Duodenal mucosa (tissue), 2 donors: ENCODE measurements around the gene HLA-B.
"Not testable (repeated sequence)": the region's sequence is repeated elsewhere in the genome, so short reads cannot be mapped to it uniquely, and the experiment has no call there.

Experiments used
- H3K27ac ChIP-seq: one replicate; pipeline ENCODE4 v1.7.0; 2013; ENCODE audit warnings: low read depth, low read length
- H3K27me3 ChIP-seq, 2 donors: one replicate each; pipeline ENCODE4 v1.7.0; 2013; ENCODE audit warnings: low read length in 2 of 2, control low read depth in 1 of 2; ENCODE audit not compliant: insufficient read depth in 2 of 2, control insufficient read depth in 1 of 2
- H3K36me3 ChIP-seq, 2 donors: one replicate each; pipeline ENCODE4 v1.7.0; 2013; ENCODE audit warnings: low read length in 2 of 2, control low read depth in 1 of 2; ENCODE audit not compliant: insufficient read depth in 2 of 2, control insufficient read depth in 1 of 2
- H3K4me1 ChIP-seq, 2 donors: one replicate each; pipeline ENCODE4 v1.7.0; 2013; ENCODE audit warnings: low read length in 2 of 2, control low read depth in 1 of 2; ENCODE audit not compliant: insufficient read depth in 2 of 2, control insufficient read depth in 1 of 2
- H3K4me3 ChIP-seq, 2 donors: one replicate each; pipeline ENCODE4 v1.7.0; 2013; ENCODE audit warnings: low read length in 2 of 2, low read depth in 1 of 2
- H3K9ac ChIP-seq, 2 donors: one replicate each; pipeline ENCODE4 v1.7.0; 2013; ENCODE audit warnings: low read length in 2 of 2, low read depth in 1 of 2
- H3K9me3 ChIP-seq, 2 donors: one replicate each; pipeline ENCODE4 v1.7.0; 2013; ENCODE audit warnings: low read length in 2 of 2, control low read depth in 1 of 2; ENCODE audit not compliant: control insufficient read depth in 1 of 2

HLA-B gene

GRCh38 chr6:31385041-31385440, 28.1 kb upstream of the HLA-B start:
- Histone ChIP-seq H3K27ac (no peak overlapping the region), H3K9me3 (no peaks in the 10 kb centered on the region), H3K27me3 (no peaks in the 10 kb centered on the region), H3K9ac (no peak overlapping the region), H3K36me3 (no peaks in the 10 kb centered on the region), H3K4me1 (no peaks in the 10 kb centered on the region), H3K4me3 (no peak overlapping the region)

- Histone ChIP-seq H3K27ac (no peak overlapping the region), H3K4me3 (no peak overlapping the region), H3K27me3 (peaks cover 0 to 4% of the 10 kb centered on the region in 2 donors)
These were observed 26.2 kb upstream of the HLA-B start for GRCh38 chr6:31383149-31383548.

GRCh38 chr6:31381666-31382065, 24.7 kb upstream of the HLA-B start:
- Histone ChIP-seq H3K4me1 (peaks cover 21 to 23% of the 10 kb centered on the region in 2 donors), H3K27me3 (peaks cover 0 to 4% of the 10 kb centered on the region in 2 donors), H3K36me3 (no peaks in the 10 kb centered on the region), H3K9ac (no peak overlapping the region), H3K4me3 (no peak overlapping the region), H3K9me3 (no peaks in the 10 kb centered on the region), H3K27ac (no peak overlapping the region)

More at GRCh38 chr6:31383149-31383548, 26.2 kb upstream of the HLA-B start:
- no peak overlapping the region for H3K9ac ChIP-seq
- H3K9me3 ChIP-seq: no peaks in the 10 kb centered on the region
- H3K36me3 ChIP-seq: no peaks in the 10 kb centered on the region
- peaks cover 9 to 10% of the 10 kb centered on the region in 2 donors for H3K4me1 ChIP-seq

GRCh38 chr6:31379850-31380249, 22.9 kb upstream of the HLA-B start:
- Histone ChIP-seq H3K9me3 (no peaks in the 10 kb centered on the region), H3K4me1 (peaks cover 21 to 23% of the 10 kb centered on the region in 2 donors), H3K9ac (no peak overlapping the region), H3K4me3 (no peak overlapping the region), H3K27me3 (peaks cover 0 to 4% of the 10 kb centered on the region in 2 donors), H3K36me3 (no peaks in the 10 kb centered on the region), H3K27ac (no peak overlapping the region)

- peaks cover 21 to 23% of the 10 kb centered on the region in 2 donors for H3K4me1 ChIP-seq
- no peaks in the 10 kb centered on the region for H3K9me3 ChIP-seq
- peak overlapping the region; percentile 25 to 44 for H3K9ac ChIP-seq
- no peak overlapping the region for H3K4me3 ChIP-seq
- H3K27me3 ChIP-seq: peaks cover 0 to 4% of the 10 kb centered on the region in 2 donors
- no peaks in the 10 kb centered on the region for H3K36me3 ChIP-seq
- peak overlapping the region; percentile 60 for H3K27ac ChIP-seq
These were observed 21.7 kb upstream of the HLA-B start for GRCh38 chr6:31378721-31379103.

DNA sequence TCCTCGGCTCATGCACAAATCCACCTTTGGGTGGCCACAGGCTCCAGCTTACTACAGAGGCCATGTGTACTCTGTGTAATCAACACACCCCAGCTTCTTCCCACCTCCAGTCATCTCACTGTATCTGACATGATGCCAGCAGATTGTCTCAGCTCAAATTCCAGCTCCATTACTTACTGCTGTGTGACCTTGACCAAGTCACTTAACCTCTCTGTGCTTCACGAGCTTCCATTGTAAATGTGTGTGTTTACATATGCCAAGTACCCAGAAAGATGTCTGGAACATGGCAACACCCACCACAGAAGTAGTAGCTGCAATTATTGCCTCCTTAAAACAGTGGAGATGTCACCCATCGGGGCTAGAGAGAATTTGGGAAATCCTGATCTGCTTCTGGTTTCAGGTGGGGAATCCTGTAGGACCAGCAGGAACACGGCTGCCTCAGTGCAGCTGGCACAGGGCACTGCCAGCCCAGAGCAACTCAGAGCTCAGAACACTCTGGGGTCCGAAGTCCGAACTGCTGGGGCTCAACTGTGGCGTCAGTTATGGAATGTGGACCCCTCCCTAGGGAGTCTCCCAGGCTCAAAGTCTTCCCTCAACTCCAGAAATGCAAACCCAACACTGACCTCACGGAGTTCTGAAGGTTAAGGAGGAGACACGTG, 21.2 kb upstream of the HLA-B start:
- Histone ChIP-seq H3K27me3 (peaks cover 0 to 4% of the 10 kb centered on the region in 2 donors), H3K9ac (peak overlapping the region; percentile 16 to 44), H3K36me3 (no peaks in the 10 kb centered on the region), H3K4me1 (peaks cover 21 to 23% of the 10 kb centered on the region in 2 donors), H3K9me3 (no peaks in the 10 kb centered on the region), H3K4me3 (no peak overlapping the region), H3K27ac (peak overlapping the region; percentile 60)

DNA sequence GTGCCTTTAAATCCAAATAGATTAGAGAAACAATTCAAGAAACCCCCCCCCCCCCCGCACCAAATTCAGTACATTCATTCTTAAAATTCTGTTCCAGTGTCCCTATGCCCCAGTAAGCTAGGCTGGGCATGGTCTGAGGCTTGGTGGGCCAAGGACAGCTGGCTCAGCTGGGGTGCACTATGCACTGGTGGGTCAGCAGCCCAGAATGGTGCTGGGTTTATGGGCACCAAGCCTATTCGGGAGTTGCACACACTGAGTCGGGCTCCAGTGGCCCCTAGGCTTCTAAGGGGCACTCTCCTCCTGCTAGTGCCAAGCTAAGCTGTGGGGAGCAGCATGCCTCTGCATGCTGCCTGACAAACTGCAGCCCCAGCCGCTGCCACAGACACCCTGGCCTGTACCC, 20.1 kb upstream of the HLA-B start:
- Histone ChIP-seq H3K9ac (no peak overlapping the region), H3K4me3 (no peak overlapping the region), H3K4me1 (peaks cover 21 to 23% of the 10 kb centered on the region in 2 donors), H3K27ac (no peak overlapping the region), H3K36me3 (no peaks in the 10 kb centered on the region), H3K27me3 (peaks cover 0 to 4% of the 10 kb centered on the region in 2 donors), H3K9me3 (no peaks in the 10 kb centered on the region)

DNA sequence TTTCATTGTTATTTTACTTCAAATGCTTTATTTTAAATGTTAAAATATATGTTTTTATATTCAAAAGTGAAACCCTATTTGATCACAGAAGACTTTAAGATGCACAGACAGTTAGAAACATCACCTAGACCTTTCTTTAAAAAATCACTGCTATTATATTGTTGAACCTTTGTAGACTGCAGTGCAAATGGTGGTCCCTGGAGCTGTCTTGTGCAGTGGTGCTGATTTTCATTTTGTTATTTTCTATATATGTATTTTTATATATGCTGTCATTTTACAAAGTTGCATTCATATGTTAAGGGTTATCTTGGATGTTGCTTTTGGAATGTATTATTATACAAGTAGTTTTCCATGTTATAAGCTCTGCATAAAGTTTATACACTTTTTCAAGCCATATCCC, 18.7 kb upstream of the HLA-B start:
- Histone ChIP-seq H3K9me3 (no peaks in the 10 kb centered on the region), H3K36me3 (no peaks in the 10 kb centered on the region), H3K27ac (no peak overlapping the region), H3K27me3 (peaks cover 0 to 4% of the 10 kb centered on the region in 2 donors), H3K4me1 (peaks cover 21 to 23% of the 10 kb centered on the region in 2 donors), H3K4me3 (no peak overlapping the region), H3K9ac (no peak overlapping the region)

DNA sequence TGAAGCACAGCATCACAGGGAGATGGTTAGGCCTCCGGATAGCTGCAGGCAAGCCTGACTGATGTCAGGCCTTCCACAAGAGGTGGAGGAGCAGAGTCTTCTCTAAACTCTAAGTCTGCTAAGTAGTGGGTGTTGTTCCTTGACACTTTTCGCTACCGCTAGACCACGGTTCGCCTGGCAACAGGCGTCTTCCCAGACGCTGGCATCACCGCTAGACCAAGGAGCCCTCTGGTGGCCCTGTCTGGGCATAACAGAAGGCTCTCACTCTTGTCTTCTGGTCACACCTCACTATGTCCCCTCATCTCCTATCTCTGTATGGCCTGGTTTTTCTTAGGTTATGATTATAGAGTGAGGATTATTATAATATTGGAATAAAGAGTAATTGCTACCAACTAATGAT, 17.1 kb upstream of the HLA-B start:
- peaks cover 20% of the 10 kb centered on the region in 2 donors for H3K4me1 ChIP-seq
- not testable (repeated sequence) for H3K27ac ChIP-seq, H3K4me3 ChIP-seq, H3K9me3 ChIP-seq, H3K9ac ChIP-seq, H3K36me3 ChIP-seq, H3K27me3 ChIP-seq

GRCh38 chr6:31368461-31368860, 11.5 kb upstream of the HLA-B start:
- H3K9me3 ChIP-seq: no peaks in the 10 kb centered on the region

More at GRCh38 chr6:31368461-31368860, 11.5 kb upstream of the HLA-B start:
- no peak overlapping the region for H3K4me3 ChIP-seq
- H3K36me3 ChIP-seq: no peaks in the 10 kb centered on the region
- H3K27ac ChIP-seq: no peak overlapping the region
- H3K4me1 ChIP-seq: peaks cover 0 to 6% of the 10 kb centered on the region in 2 donors
- H3K27me3 ChIP-seq: peaks cover 0 to 11% of the 10 kb centered on the region in 2 donors
- no peak overlapping the region for H3K9ac ChIP-seq
